HG03571 (cell line): ENCODE data around the gene MEIG1.
A peak's percentile ranks its signal among the peaks of the same experiment; 100 is the strongest.
"Not testable (repeated sequence)": the region's sequence is repeated elsewhere in the genome, so short reads cannot be mapped to it uniquely, and the experiment has no call there.

Experiments used
- ATAC-seq: cut with Tn5 transposase; IDR thresholded peaks from one replicate; pipeline ENCODE4 v1.9.1; 2021; ENCODE audit not compliant: unreplicated experiment

The MEIG1 gene

DNA sequence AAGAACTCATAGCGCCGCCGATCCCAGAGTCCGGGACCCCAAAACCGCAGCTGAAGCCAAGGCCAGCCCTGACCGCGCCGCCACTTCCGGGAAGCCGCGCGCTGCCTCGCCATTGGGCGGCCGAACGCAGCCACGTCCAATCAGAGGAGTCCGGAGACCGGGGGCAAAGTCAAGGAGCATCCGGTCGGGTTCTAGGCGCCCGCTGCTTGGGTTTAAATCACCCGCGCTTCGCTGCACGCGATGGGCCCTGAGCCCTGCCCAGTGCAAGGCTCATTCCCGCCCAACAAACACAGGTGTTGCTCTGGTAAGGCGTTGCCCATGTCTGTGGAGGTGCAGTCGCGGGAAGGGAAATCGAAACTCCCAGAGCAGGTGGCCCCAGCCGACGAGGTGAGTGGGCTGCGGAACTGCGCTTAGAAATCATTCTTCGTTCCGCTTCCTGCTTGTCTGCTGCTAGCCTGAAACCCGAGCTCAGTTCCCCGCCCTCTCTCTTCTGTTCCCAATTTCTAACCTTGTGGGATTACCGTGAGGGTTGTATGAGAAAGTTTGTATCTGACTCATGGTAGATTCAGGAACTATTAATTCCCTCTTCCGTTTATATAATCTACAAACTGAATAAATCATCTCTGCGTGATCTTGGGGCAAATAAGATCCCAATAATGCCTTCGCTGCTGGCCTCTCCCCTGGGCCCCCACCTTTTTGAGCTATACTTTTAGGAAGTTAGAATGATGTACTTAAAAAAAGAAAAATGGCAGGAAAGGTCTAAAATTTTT lies 5.0 kb upstream of the MEIG1 start, which contains the start of gene DCLRE1C:
DCLRE1C (minus strand) TSS at position 96 of the 770 bp plus-strand sequence; CDS start at position 10, 86 bp downstream.
- peak; percentile 68 for ATAC-seq

DNA sequence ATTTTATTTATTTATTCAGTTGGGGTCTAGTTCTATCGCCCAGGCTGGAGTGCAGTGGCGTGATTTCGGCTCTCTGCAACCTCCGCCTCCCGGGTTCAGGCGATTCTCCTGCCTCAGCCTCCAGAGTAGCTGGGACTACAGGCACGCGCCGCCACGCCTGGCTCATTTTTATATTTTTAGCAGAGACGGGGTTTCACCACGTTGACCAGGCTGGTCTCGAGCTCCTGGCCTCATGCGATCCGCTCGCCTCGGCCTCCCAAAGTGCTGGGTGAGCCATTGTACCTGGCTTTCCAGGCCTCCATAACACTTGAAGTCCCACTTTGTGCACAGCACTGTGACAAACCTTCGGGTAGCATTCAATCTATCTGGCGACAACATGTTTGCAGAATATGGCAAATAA lies 4.3 kb upstream of the MEIG1 start:
- no peak for ATAC-seq

DNA sequence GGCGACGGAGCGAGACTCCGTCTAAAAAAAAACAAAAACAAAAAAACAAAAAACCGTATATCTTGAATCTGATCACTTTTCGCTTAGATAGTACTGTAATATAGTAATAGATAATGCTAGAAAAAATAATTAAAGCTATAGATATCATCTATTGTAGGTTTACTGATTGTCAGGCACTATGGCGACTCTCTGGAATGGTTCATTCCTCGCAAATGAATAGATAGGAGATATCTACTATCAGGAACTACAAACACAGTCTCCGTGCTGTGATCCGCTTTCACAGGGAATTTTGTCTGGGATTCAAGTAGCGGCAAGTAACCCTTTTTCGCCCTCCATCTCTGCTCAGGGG lies 342 bp upstream of the MEIG1 start:
- no peak for ATAC-seq

GRCh38 chr10:14967897-14968296 lies 8.7 kb downstream of the MEIG1 start:
- ATAC-seq: no peak

- no peak for ATAC-seq
These were observed 12.8 kb downstream of the MEIG1 start for GRCh38 chr10:14971867-14972448.

GRCh38 chr10:14974153-14974998 lies 15.2 kb downstream of the MEIG1 start:
- not testable (repeated sequence) for ATAC-seq

GRCh38 chr10:14975672-14976273 lies 16.6 kb downstream of the MEIG1 start:
- ATAC-seq: no peak

DNA sequence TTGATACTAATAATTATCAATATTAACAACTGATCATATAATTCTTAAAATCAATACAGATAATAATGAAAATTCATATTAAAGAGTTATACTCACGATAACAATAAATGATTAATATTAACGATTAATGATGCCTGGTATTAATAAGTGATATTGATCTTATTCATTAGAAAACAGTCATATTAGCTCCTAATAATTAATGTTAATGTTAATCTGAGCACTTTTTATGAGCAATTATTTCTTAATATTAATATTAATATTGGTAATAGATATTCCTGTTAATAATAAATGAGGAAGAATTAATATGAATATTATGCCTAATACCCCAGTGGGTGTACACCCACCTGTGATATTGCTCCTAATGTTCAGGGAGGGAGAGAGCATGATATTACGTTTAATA lies 23.6 kb downstream of the MEIG1 start:
- no peak for ATAC-seq

GRCh38 chr10:14989552-14989951 lies 30.4 kb downstream of the MEIG1 start:
- not testable (repeated sequence) for ATAC-seq

DNA sequence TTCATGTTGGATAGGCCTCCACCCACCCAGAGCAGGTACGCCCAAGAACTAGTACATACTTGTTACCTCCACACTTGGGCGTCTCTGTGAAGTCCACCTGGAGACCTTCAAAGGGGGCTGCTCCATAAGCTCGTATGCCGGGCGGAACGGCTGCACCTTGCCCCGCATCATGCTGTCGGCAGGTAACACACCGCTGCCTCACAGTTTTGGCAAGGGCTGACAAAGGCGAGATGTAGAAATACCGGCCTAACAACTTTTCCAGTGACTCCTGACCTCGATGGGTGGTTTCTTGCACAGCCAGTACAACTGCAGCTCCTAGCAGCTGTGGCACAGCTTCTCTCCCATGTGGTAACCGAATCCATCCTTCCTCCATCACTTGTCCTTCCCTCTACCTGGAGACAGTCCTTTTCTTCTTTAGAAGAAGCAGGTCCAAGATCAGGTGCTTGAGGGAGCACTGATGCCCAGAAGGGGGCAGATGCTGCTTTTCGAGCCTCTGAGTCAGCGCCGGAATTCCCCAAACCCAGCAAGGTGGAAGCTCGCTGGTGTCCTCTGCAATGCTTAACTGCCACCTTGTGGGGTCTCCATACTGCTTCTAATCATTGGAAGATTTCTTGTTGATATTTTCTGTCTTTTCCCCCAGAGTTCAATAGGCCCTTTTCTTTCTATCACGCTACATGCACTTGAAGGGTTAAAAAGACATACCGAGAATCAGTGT lies 32.0 kb downstream of the MEIG1 start:
- not testable (repeated sequence) for ATAC-seq

- not testable (repeated sequence) for ATAC-seq
These were observed 33.1 kb downstream of the MEIG1 start for GRCh38 chr10:14992336-14992735.

DNA sequence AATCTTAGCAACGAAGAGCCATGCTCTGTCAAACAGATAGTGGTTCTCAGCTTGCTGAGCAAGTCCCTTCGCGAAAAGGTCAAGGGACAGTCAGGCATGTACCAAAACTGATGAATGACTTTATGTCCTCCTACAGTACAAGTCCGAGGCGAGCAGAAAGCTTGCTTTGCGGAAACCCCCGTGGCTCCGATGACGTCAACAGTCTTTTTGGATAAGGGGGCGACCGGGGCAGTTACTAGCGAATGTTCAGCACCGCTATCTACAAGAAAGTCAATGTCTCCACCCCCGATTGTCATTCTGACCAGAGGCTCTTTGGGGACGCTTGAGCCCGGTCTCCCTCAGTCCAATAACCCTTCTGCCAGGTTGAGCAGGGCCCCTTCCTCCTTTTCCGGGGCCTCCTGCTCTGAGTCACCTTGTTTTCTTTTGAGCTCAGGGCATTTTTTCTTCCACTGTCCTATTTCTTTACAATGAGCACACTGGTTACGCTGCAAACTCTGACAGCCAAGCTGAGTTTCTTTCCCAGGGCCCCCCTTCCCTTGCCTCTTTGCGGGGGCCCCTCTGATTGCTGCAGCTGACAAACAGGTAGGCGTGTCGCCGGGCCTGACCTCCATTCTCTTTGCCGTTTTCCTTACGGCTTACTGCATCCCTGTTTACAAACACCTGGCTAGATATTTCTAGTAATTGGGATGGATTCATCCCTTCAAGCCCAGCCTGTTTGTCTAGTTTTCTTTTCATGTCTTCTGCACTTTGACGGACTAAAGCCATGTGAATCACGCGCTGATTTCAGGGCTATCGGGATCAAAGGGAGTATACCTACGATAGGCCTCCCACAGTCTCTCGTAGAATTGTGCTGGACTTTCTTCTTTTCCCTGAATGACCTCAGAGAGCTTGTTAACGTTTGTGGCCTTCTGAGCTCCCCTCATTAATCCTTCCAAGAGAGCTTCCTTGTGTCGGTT lies 34.6 kb downstream of the MEIG1 start:
- not testable (repeated sequence) for ATAC-seq

DNA sequence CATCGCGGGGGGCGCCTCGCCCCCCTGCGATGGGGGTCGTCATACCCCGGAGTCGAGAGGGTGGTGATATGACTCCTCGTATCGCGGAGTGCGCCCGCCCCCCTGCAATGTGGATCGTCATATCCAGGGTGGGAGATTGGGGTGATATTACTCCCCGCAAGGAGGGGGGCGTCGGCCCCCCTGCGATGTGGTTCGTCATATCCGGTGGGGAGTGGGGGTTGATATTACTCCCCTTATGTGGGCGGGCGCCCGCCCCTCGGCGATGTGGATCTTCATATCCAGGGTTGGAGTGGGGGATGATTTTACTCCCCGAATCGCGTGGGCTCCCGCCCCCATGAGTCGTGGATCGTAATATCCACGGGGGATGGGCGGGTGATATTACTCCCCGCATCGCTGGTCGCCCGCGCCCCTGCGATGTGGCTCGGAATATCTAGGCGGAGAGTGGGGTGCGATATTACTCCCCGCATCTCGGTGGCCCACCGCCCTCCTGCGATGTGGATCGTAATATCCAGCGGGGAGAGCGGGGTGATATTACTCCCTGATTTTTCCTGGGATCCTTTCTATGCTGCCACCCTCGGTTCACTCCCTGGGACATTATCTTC lies 36.9 kb downstream of the MEIG1 start:
- ATAC-seq: no peak

DNA sequence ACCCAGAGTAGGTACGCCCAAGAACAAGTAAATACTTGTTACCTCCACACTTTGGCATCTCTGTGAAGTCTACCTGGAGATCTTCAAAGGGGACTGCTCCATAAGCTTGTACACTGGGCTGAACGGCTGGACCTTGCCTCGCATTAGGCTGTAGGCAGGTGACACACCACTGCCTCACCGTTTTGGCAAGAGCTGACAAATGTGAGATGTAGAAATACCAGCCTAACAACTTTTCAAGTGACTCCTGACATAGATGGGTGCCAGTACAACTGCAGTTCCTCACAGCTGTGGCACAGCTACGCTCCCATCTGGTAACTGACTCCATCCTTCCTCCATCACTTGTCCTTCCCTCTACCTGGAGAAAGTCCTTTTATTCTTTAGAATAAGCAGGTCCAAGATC lies 54.3 kb downstream of the MEIG1 start:
- ATAC-seq: not testable (repeated sequence)

DNA sequence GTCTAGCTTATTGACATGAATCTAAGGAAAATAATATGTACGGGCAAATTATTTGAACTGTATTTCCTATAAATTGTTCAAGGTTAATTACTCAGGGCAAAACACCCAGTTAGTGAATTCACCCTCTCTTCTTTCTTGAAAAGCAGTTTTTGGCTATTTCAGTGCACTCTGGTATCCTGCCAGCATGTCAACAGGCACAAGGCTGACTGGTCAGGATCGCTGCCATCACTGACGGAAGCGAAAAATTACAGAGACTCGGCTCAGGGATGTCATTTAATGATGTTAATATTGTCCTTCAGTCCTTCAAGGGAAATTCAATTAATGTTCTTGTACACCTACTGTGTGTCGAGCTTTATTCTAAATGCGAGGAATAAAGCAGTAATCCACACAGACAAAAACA lies 56.3 kb downstream of the MEIG1 start:
- no peak for ATAC-seq

DNA sequence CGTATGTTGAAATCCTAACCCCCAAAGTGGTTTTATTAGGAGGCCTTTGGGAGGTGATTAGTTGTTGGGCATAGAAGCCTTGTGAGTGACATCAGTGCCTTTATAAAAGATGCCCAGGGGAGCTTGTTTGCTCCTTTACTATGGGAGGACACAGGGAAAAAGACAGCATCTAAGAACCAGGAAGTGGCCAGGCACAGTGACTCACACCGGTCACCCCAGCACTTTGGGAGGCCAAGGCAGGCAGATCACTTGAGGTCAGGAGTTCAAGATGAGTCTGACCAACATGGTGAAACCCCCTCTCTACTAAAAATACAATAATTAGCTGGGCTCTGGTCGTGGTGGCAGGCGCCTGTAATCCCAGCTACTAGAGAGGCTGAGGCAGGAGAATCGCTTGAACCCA lies 61.8 kb downstream of the MEIG1 start:
- ATAC-seq: not testable (repeated sequence)
